NCI-H1417 (cell line): ENCODE measurements around the gene CAMTA1.

Experiments
- DNase-seq, 3 experiments: peaks; one replicate each; lab custom pipeline; 2025; lab: John Stamatoyannopoulos, UW

The CAMTA1 gene

GRCh38 chr1:7609311-7609994 lies 824.2 kb downstream of the CAMTA1 start:
- DNase-seq = peak in 2 of 3 experiments; percentile 21 to 67

GRCh38 chr1:7610106-7610731 lies 825.0 kb downstream of the CAMTA1 start:
- DNase-seq = no peak

GRCh38 chr1:7610936-7611335 lies 825.7 kb downstream of the CAMTA1 start:
- DNase-seq = no peak

- no peak for DNase-seq
Measured at GRCh38 chr1:7611421-7612010, 826.3 kb downstream of the CAMTA1 start.

- DNase-seq = no peak
Measured at GRCh38 chr1:7613106-7613850, 828.0 kb downstream of the CAMTA1 start.

DNA sequence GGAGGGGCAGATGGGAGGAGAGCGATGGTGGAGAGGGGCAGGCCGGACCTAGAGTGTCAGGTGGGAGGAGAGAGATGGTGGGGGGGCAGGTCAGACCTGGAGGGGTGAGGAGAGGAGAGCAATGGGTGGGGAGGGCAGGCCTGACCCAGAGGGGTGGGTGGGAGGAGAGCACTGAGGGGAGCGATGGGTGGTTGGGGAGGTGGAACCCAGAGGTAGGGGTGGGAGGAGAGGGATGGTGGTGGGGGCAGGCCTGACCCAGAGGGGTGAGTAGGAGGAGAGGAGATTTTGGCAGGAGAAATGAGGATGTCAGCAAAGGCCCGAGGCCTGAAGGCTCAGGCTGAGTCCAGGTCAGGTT lies 828.6 kb downstream of the CAMTA1 start:
- no peak for DNase-seq

DNA sequence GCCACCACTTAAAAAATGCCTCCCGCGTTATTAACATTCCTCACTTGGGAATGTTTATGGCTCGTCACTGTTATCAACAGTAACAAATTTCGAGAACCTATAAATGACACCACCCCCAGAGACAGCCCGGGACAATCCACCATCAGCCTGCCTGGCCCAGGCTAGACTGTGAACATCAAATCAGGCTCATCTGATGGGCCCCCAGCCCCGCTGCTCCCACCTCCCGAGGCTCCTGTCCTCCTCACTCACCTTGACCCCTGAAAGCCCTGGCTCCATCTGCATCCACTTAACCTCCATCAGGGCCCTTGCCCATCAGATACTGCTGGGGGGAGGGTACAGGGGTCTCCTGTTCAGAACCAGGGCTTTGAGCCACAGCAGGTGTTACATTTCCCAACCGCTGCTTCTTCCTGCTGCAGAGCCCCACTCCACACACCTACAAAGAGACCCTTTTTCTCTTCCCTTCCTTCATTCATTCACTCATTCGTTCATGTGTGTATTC lies 829.4 kb downstream of the CAMTA1 start:
- DNase-seq = no peak

- DNase-seq = peak in 1 of 3 experiments; percentile 4
Measured at GRCh38 chr1:7615138-7615537, 829.9 kb downstream of the CAMTA1 start.

- DNase-seq = peak in 1 of 3 experiments; percentile 28
Measured at GRCh38 chr1:7616076-7616832, 831.0 kb downstream of the CAMTA1 start.

DNA sequence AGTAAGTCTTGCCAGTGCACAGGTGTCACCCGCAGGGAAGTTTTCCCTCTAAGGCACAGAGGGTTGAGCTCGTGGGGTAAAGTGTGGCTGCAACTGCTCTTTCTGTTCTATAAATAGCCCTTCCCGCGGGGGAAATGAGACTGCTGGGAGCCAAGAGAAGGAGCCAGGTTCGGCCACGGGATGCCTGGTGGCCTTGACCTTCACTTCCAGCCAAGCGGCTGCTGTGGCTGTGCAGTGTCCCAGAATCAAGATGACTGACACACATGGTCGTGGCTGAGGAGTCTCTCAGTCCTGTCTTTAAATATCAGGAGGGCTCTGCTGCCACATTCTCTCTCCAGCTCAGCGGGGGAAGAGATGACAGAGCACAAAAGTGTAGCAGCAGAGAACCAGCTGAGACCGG lies 831.7 kb downstream of the CAMTA1 start:
- peak; percentile 9 to 47 (median 25) for DNase-seq

DNA sequence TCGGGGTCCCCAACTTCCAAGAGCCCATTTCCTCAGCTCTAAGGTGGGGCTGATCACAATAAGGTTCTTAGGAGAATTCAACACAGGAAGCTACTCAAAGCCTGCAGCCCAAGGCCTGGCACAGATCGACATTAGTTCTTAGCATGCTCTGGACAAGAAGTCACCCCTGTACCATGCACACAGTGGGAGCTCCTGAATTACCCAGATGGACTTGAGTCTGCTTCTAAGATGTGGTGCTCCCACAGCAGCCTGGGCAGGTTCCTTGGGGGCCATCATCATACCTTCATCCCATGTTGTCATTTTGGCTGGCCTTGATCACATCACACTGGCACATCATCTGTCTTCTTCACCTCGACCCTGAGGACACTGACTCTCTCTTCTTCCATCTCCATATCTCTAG lies 832.6 kb downstream of the CAMTA1 start:
- no peak for DNase-seq

DNA sequence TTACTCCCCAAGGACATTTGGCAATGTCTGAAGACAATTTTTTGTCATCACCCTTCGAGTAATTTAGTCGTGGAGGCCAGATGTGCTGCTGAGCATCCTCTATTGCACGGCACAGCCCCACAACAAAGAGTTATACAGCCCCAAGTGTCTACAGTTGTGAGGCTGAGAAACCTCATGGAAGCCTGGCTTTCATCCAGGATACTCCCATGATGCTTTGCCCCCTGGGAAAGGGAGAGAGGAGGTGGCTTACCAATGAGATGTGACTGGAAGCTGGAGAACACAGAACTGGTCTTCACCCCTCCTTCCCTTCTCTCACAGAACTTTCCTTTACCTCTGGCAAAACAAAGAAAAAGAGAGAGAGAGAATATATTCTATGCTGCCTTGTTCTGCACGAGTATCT lies 834.9 kb downstream of the CAMTA1 start:
- no peak for DNase-seq

- DNase-seq = no peak
Measured at GRCh38 chr1:7621334-7622219, 836.3 kb downstream of the CAMTA1 start.

- DNase-seq = peak in 1 of 3 experiments; percentile 4
Measured at GRCh38 chr1:7623842-7624241, 838.6 kb downstream of the CAMTA1 start.

- DNase-seq = no peak
Measured at GRCh38 chr1:7624791-7625355, 839.6 kb downstream of the CAMTA1 start.

GRCh38 chr1:7625401-7625800 lies 840.1 kb downstream of the CAMTA1 start:
- DNase-seq = no peak

- DNase-seq = no peak
Measured at GRCh38 chr1:7628273-7628672, 843.0 kb downstream of the CAMTA1 start.

DNA sequence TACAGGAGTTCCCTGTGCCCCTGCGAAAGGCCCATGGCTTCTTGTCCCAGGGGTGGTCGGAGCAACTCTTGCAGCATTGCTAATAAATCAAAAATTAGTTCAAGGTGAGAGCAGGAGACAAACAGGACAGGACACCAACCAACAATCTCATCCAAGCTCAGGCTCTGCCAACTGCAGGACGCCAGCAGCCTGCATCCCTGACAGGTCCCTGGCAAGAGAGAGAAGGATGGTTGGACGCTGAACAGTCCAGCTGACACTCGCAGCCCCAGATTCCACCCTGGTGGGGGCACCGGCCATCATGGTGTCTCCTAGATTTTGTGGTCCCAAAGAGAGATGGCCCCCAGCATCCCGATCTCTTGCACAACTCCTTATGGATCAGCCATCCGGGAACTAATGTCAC lies 843.8 kb downstream of the CAMTA1 start:
- DNase-seq = no peak

GRCh38 chr1:7629465-7630195 lies 844.4 kb downstream of the CAMTA1 start:
- DNase-seq = no peak

DNA sequence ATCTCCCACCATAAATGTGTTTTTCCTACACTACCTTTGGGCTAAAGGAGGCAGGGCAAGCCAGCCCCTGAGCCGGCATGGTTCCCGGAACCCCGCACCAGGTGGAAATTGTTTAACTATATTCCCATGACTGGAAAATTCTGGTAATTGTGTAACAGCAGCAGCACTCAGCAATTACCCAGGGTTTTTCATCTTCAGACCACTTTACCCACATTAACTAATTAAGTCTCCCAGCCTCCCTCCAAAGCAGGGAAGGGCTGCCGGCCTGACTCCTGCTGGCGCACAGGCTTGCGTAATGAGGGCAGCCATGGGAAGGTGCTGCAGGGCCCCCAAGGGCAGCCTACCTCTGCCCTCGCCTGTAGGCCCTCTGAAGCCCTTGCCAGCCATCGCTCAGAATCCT lies 845.1 kb downstream of the CAMTA1 start:
- DNase-seq = peak; percentile 49 to 91 (median 64)
